Measurements from ENCODE around the gene PRICKLE4. TPM values are rescaled to one million over a fixed set of nuclear protein-coding genes. Genes with fewer than 3 reads are reported as not detected.
A peak's percentile ranks its signal among the peaks of the same experiment; 100 is the strongest.

PRICKLE4 gene
- total RNA-seq, 1 experiment from 2014 or later, result 0.20 TPM

- in situ Hi-C loops (cut with HindIII; ENCODE audit: low pct_unique_long_range_greater_than_20kb, low sequenced_read_pairs), result no loop called here
- no peak for DNase-seq (ENCODE audit: low read depth)
Observed at GRCh38 chr6:41818271-41819054, 37.9 kb downstream of the PRICKLE4 start.

GRCh38 chr6:41821266-41821665 lies 40.7 kb downstream of the PRICKLE4 start:
- in situ Hi-C loops (cut with HindIII; ENCODE audit: low pct_unique_long_range_greater_than_20kb, low sequenced_read_pairs), result no loop called here
- no peak for DNase-seq (ENCODE audit: low read depth)

- no peak for DNase-seq (ENCODE audit: low read depth)
- in situ Hi-C loops (cut with HindIII; ENCODE audit: low pct_unique_long_range_greater_than_20kb, low sequenced_read_pairs), result no loop called here
Observed at GRCh38 chr6:41822021-41822420, 41.4 kb downstream of the PRICKLE4 start.

GRCh38 chr6:41823178-41823577 lies 42.6 kb downstream of the PRICKLE4 start:
- DNase-seq (ENCODE audit: low read depth), result no peak
- in situ Hi-C loops (cut with HindIII; ENCODE audit: low pct_unique_long_range_greater_than_20kb, low sequenced_read_pairs), result no loop called here

GRCh38 chr6:41824571-41825569 lies 44.3 kb downstream of the PRICKLE4 start:
- peak; percentile 37 for DNase-seq (ENCODE audit: low read depth)

GRCh38 chr6:41826343-41827022 lies 45.9 kb downstream of the PRICKLE4 start:
- DNase-seq (ENCODE audit: low read depth), result no peak
- in situ Hi-C loops (cut with HindIII; ENCODE audit: low pct_unique_long_range_greater_than_20kb, low sequenced_read_pairs), result no loop called here

More at GRCh38 chr6:41824571-41825569, 44.3 kb downstream of the PRICKLE4 start:
- in situ Hi-C loops (cut with HindIII; ENCODE audit: low pct_unique_long_range_greater_than_20kb, low sequenced_read_pairs), result no loop called here

GRCh38 chr6:41832263-41832662 lies 51.7 kb downstream of the PRICKLE4 start:
- in situ Hi-C loops (cut with HindIII; ENCODE audit: low pct_unique_long_range_greater_than_20kb, low sequenced_read_pairs), result no loop called here
- DNase-seq (ENCODE audit: low read depth), result no peak

- DNase-seq (ENCODE audit: low read depth), result no peak
- in situ Hi-C loops (cut with HindIII; ENCODE audit: low pct_unique_long_range_greater_than_20kb, low sequenced_read_pairs), result no loop called here
Observed at GRCh38 chr6:41836022-41836659, 55.6 kb downstream of the PRICKLE4 start.

GRCh38 chr6:41836660-41837052 lies 56.1 kb downstream of the PRICKLE4 start:
- no peak for DNase-seq (ENCODE audit: low read depth)

More at GRCh38 chr6:41836660-41837052, 56.1 kb downstream of the PRICKLE4 start:
- in situ Hi-C loops (cut with HindIII; ENCODE audit: low pct_unique_long_range_greater_than_20kb, low sequenced_read_pairs), result no loop called here

Other genes with a start within 250 kb of the PRICKLE4 start
- 0.03 and 1.6 TPM in 2 replicates for gene FOXP4, start 234.4 kb upstream of the PRICKLE4 start, total RNA-seq (2014; rRNA removed; shearing (Covaris generic); ENCODE audit: low replicate concordance)
- 0.35 TPM in 1 of 2 replicates, not detected in the other for gene MDFI, start 142.3 kb upstream of the PRICKLE4 start, total RNA-seq (2014; rRNA removed; shearing (Covaris generic); ENCODE audit: low replicate concordance)
- 6.0 and 13.1 TPM in 2 replicates for gene TFEB, start 45.2 kb upstream of the PRICKLE4 start, total RNA-seq (2014; rRNA removed; shearing (Covaris generic); ENCODE audit: low replicate concordance)
- gene PGC, start 33.4 kb upstream of the PRICKLE4 start, total RNA-seq (2014; rRNA removed; shearing (Covaris generic); ENCODE audit: low replicate concordance), result 5.8 TPM in 1 of 2 replicates, not detected in the other
- 2.0 and 2.8 TPM in 2 replicates for gene FRS3, start 882 bp upstream of the PRICKLE4 start, total RNA-seq (2014; rRNA removed; shearing (Covaris generic); ENCODE audit: low replicate concordance)
- 264 and 306 TPM in 2 replicates for gene TOMM6, start 6.9 kb downstream of the PRICKLE4 start, total RNA-seq (2014; rRNA removed; shearing (Covaris generic); ENCODE audit: low replicate concordance)
- gene USP49, start 114.6 kb downstream of the PRICKLE4 start, total RNA-seq (2014; rRNA removed; shearing (Covaris generic); ENCODE audit: low replicate concordance), result 1.6 and 3.1 TPM in 2 replicates
- gene MED20, start 140.4 kb downstream of the PRICKLE4 start, total RNA-seq (2014; rRNA removed; shearing (Covaris generic); ENCODE audit: low replicate concordance), result 24.5 and 37.1 TPM in 2 replicates
- 139 and 161 TPM in 2 replicates for gene BYSL, start 140.7 kb downstream of the PRICKLE4 start, total RNA-seq (2014; rRNA removed; shearing (Covaris generic); ENCODE audit: low replicate concordance)
- 209 and 278 TPM in 2 replicates for gene CCND3, start 161.0 kb downstream of the PRICKLE4 start, total RNA-seq (2014; rRNA removed; shearing (Covaris generic); ENCODE audit: low replicate concordance)

Data from Caki2 (cell line).